LoVo (cell line): ENCODE measurements around the gene CD93.

Experiments used
- DNase-seq: peaks from one replicate; pipeline ENCODE4 v3.0.0-alpha.2; 2016; ENCODE audit warnings: low spot score

Gene CD93

DNA sequence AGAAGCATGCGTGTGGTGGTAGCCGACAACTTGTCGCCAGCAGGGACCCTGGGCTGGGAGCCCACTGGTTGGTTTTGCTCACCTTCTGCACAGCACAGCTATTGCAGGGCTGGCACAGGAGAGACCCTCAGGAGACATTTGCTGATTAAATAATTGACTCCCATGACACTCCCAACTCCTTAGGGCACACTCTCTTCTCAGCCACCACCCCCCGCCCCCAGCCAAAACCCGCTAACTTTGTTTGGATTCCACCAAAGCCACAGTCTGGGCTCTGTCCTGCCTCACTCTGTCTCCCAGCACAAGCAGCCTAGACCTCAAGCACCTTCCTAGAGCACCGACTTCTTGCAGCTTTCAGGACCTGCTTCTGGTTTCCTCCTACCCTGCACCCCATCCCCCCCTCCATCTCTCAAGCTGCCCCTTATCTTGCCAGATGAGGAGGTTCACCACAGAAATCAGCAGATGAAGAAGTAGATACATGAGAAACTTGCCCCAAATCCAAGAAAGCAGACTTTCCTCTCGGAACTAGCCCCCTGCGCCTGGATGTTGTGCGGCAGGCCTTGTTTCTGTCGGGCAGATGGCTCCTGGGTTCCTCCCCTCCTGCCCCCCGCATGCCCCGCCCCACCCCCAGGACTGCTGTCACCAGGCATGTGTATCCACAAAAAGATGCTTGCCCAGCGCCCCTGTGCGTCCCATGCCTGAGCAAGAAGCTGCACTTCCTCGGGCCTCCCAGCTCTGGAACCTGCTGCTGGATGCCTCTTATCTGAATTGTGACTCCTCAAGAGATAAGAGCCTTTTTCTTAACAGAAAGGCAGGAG is 35.0 kb upstream of the CD93 start:
- DNase-seq, result no peak

DNA sequence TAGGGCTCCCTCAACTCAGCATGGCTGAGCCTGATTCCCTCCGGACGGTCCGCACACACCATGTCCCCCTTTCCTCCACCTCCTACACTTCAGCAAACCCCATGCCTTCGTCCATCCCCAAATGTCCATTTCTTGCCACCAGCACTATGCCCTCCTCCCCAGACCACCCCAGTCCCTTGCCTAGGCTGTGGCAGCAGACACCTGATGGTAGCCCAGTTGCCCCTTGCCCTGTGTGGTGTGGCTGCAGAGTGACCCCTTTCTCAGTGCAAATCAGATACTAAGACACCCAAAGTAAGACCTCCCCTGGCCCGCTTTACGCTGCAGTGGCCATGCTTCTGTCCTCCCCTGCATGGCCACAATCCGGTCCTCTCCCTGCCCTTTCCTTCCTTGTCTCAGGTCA is 34.1 kb upstream of the CD93 start:
- DNase-seq, result no peak

DNA sequence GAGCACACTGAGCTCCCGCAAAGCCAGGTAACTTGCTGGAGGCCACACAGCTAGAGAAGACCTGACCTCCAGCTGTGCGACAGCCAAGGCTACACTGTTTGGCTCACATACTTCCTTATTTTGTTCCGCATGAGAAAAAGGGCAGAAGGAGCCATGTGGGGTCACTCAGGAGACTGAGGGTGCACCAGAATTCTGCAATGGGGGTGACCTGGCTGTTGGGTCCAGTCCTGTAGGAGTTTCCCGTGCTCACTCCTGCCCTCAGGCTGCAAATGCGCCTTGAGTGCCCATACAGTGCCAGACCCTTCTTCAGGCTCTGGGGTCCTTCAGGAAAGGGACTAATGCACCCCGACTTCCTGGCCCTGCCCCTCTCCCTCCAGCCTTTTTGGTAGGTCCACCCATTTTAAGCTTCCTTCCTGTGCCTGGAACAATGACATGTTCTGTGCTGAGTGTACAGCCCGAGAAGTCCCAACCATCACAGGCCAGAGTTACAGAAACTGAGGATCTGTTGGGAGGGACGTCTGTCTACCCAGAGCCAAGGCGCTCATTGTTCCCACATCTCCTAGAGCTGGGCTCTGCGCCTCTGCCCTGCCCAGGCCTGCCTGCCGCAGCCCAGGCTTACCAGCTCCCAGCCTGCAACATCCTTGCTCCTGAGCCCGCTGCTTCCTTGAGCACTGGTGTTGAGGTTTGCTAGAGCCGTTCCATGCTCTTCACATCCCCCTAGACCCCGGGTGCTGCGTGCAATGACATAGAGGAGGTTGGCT is 33.5 kb upstream of the CD93 start:
- no peak for DNase-seq

DNA sequence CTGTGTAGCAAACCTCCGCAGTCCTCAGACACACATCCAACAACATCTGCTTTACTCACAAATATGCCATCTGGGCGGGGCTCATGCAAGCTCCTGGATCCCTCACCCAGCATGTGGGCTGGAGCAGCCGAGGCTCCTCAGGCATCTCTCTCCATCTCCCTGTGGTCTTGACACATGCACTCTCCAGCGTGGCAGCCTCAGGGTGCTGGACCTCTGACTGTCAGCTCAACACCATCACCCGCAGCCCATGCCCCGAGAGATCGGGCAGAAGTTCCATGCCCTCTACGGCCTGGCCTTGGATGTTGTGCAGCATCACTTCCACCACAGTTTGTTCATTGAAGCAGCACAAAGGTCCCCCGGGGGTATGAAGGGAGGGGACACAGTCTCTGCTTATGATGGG is 32.6 kb upstream of the CD93 start:
- DNase-seq, result no peak

DNA sequence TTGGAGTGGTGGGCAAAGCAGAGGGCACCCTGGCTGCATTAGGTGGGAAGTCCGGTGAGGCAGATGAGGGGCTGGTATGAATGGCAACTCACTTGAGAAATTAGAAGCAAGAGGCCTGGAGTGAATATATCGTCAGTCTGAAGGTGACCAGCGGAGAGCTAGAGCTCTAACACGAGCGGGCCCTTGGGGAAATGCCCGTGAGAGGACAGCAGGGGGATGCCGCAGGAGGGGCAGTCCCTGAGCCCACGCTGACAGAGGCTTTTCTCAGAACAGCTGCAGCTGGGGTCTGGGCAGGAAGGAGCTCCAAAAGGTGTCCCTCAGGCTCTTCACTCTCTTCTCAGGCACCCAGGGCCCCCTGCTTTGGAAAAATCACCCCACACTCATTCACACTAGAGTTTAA is 32.0 kb upstream of the CD93 start:
- no peak for DNase-seq

DNA sequence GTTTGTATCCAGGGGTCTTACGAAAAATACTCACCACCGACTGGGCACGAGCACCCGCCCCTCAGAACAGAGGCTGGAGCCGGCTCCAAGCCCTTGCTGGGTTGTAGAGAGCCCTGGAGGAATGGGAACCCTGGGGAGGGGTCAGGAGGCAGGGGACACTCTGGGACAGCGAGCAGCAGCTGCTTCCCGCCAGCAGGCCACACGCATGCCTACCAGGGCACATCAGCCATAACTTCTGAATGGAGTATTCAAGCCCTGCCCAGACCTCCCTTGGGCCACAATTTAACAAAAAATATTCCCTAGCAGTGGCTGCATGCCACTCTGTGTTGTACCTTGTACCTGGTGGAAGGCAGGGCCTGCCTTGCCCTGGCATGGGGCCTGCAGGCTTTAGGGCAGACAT is 31.6 kb upstream of the CD93 start:
- DNase-seq, result no peak

DNA sequence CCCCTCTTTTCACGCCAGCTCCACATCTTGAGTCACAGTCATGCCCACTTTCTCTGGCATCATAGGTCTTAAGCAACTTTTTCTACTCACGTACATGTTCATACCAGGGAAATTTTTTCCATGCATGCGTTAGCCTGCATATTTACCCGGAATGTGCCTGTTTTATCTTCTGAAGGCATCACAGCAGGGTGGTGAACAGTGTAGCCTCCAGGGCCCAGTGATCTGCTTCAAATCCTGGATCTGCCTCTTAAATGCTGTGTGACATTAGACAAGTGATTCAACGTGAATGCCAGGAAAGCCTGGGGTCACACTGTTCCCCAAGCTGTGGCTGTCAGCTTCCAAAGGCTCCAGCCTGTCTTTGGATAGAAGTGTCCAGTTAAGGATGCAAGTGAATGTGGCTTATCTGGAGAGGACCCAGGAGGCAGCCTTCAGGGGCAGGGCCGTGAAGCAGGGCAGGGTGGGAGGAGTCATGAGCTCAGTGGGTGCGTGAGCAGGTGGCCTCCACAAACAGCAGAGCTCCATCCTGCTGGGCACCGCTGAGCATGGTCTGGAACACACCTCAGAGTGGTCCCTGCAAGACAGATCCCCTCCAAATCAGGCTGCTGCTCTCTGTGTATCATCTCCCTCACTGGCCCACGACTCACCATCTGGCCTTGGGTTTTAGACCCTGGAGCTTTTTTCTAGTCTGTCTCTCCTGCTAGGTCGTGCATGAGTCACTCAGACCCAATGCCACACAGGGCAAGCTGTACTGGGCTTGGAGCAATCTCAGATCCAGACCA is 30.4 kb upstream of the CD93 start:
- DNase-seq, result no peak

DNA sequence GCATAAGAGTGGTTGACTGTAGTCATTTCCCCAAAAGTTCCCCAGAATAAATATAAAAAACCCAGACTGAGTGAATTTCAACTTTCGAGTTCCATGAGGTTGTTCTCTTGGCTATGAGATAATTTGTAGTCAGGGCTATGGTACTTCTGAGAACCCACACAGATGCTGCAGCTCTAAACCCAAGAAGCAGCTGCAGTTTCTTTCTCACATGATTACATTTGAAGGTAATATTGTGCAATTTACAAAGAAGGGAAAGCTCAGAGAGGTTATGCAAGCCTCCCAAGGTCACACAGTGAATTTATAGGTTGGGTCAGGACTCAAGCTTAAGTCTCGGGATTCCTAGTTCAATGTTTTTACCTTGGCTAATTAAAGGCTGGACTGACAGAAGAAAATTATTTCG is 29.7 kb upstream of the CD93 start:
- DNase-seq, result no peak

DNA sequence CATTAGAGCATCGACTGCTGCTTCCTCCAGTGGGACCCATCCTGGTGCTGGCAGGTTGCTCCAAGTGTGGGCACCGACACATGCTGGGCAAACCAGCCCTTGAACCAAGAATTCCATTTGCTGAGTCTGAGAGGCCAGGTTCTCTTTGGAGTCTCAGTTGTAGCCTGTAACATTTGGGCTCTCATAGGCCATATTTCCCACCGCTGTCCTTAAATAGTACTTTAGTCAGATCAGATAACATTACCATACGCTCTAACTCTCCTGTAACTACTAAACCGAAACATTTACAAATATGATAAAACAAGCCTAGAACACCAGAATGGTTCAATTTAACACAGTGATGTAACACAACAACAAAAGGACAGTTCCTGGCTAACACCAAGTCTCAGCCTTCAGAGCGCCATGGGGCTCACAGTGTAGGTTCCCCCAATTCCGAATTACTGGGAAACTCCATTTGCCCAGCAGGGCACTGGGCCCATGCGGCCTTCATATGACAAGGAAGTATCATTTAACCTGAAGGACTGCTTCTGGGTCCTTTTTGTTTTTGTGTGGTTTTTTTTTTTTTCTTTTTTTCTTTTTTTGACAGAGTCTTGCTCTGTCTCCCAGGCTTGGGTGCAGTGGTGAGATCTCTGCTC is 28.4 kb upstream of the CD93 start:
- DNase-seq, result no peak

DNA sequence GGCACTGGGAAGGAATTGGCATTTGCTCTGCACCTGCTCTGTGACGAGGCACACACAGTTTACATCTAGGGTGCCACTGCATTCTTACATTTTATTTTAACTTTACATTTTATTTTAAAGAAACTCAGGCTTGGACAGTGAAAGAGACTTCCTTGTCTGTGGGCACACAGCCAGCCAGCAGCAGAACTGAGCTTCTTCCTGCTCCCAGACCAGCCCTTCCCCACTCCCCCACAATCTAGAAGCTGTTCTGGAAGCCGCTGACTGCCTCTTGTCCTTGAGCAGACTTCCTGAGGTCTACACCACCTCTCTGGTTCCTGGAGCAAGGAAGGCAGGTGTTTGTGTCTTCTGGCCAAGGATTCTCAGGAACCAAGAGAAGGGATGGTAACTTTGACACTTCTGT is 27.9 kb upstream of the CD93 start:
- no peak for DNase-seq

DNA sequence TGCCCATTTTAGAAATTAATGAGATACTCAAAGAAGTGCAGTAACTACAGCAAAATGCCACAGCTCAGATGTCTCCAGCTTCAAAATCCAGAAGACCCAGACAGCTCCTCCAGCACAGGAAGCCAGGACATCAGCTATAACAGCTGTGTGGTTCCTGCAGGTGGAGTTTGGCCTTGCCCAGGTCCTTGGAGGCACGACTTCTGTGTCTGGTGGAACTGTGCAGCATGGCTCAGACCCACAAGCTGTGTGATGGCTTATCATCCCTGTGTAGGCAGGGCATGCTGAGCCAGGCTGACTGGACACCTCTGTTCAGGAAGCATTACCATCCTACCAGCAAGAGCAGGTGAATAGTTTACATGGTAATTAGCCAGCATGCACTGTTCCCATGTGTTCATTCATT is 26.5 kb upstream of the CD93 start:
- DNase-seq, result no peak

DNA sequence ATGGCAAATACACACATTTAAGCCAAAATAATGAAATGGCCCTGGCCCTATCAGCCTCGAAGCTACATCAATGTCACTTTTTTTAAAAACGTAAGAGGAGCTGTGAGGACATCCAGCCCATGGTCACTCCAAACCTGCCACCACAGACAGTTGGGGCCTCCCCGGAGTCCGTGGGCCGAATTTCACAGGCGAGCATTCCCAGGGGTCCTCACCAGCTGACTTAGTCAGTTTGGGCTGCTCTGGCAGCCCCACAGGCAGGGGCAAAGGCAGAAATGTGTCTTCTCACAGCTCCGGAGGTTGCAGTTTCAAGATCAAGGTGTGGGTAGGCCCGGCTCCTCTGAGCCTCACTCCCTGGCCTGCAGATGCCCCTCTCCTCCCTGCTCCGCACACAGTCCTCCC is 25.8 kb upstream of the CD93 start:
- no peak for DNase-seq

DNA sequence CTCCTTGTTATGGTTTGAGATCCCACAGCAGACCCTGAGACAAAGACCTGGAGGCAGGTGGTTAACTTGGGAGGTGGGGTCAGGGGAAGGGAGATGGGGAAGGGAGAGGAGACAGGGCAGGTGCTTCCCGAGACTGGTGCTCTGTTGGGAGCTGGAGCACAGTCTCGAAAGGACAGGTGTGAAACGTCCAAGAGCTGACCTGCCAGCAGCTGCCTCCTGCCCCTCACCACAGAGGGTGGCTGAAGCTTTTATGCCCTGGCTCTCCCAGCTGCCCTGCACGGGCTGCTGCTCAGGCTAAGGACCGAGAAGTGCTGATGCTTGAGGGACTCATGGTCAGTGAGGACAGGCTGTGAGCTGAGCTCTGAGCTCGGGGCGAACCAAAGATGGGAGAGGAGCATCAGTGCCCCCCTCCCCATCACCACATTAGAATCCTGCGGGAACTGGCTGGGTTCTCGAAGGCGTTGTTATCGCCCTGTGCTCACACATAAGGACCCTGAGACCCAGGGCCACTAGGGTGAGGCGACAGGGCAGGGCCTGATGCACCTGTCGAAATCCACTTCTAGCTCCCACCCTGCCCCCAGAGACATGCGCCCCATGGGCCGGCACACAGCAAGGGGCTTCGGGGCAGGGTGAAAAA is 25.3 kb upstream of the CD93 start:
- no peak for DNase-seq

DNA sequence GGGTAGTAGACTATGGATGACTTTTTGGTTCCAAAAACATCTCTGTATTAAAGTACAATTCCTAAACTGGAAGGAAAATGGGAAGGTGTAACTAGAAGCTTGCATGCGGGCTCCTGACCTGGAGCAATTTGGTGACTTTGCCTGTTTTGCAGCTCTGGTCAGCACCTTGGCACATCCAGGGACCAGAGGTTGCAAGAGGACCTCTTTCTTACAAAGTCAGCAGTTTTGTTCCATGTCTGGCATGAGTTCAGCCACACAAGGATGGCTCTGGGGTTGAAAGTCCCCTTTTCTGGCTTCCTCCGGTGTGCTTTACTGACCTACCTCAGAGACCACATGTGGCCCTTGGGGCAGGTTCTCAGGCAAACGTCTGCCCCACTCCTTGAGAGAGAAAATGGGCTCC is 22.7 kb upstream of the CD93 start:
- DNase-seq, result no peak

DNA sequence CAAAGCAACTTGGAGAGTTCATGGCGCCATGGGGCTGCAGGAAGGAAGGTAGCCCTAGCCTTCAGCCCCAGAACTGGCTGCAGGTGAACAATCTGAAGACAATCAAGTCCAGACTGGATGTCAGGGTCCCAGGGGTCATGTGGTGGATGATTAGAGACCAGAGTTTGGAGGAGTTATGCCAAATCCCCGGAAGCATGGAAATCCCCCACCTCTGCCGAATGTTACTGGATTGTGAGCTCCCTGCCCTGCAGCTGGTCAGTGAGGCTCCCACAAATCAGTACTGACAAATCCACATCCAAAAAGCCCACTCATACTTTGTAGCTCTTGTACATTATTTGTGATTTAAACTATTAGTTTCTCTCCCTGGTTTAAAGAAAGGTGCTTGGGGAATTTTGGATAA is 21.3 kb upstream of the CD93 start:
- DNase-seq, result no peak

DNA sequence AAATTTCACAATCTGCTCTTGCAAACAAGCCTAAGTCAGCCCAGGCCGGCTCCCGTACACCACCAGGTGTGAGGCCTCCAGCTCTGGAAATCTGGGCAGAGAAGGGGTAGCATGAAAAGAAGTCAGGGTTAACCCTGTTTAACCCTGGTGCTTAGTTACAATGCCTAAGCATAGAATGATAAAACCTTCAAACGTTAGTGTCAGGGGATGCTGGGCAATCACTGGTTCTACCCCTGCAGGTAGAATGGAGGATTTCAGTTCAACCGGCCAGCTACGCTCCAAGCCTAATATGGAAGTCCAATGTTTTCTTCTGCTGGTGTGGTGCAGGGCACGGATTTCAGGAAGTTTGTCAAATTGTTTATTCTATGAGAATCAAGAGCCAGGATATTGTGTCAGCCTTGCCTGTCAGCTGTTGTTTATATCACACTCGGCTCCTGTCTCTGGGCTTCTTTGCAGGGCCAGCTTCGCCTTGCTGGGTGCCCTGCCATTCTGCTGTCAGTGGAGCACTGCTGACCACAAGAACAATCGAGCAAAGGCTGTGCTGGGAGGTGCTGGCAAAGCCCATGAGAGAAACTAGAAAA is 20.2 kb upstream of the CD93 start:
- DNase-seq, result no peak

DNA sequence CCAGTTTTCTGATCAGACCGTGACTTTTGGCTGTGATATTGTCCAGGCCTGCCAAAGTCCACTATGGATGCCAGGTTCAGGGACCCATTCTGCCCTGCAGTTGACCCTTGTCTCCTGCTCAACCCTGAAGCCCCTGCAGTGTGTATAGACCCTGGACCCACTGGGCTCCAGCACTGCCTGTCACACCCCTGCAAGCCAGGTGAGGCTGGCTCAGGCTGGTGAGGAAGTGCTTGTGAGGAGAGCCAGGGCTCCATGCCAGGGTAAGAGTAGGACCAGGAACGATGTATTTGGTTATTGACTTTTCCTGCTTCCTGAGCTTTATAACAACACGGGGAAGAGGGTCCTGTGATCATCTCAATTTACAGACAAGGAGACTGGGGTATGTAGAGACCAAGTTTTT is 19.1 kb upstream of the CD93 start:
- DNase-seq, result no peak

DNA sequence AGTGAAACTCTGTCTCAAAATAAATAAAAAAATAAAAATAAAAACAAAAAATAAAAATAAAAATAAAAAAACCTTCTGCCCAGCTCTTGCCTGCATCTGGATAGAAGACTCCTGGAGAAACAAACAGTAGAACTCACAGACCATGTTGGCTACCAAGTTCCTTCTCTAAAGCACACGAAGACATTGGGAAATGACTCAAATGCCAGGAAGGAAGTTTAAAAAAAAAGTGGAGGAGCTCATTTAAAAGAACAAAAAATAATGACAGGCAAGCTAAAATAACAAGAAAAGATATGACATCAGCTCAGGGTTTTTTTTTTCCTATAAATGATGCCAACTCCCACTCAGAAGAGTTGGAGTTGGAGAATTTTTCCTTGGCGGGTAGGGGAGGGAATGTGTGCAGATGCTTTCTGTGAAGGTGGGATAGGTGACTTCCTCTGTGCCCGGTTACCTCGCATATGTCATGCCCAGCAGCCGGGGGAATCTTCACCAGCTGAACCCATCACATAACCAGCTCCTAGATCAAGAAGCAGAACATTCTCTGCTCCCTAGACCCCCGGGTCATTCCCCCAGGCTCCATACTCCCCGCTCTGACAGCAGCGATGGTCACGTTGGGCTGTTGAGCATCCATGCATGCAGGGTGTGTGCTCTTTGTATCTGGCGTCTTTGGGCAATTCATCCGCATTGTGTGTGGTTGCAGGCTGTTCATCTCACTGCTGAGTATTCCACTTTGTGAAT is 17.3 kb upstream of the CD93 start:
- DNase-seq, result no peak

DNA sequence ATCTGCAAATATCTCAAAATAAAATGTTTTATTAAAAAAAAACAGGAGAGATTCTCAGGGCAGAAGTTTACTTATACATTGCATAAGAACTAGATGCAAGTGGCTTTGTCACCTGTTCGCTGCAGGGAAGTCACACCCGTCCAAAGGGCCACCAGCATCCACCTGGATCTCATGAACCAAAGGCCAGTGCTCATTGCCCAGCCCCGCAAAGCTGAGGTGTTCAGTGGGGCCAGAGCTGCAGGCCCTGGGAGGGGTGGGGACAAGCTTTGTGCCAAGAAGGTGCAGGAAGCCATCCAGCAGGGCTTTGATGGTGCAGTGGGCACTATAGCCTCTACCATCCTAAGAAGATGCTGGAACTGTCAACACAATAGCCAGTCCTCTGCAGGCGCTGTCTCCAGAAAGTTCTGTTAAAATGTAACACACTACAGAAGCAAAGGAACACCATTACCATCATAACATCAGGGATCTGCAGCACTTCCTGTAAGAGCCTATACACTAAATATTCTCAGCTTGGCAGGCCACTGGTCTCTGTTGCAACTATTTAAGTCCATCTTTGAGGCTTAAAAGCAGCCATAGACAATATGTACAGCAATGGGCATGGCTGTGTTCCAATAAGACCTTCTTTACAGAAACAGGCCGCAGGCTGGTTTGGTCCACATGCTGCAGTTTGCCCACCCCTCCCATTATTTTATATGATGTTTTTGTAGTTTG is 15.7 kb upstream of the CD93 start:
- DNase-seq, result no peak

DNA sequence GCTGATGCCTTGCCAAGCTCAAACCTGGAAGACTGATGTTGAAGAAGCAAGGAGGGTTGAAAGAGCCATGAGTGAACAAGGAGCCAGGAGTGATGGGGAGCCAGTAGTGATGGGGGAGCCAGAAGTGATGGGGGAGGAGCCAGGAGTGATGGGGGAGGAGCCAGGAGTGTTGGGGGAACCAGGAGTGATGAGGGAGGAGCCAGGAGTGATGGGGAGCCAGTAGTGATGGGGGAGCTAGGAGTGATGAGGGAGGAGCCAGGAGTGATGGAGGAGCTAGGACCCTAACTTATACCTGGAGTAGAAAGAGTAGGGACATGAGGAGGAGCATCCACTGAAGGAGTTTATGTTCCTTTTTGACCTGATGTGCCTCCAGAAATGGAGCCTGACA is 14.6 kb upstream of the CD93 start:
- DNase-seq, result no peak
